DND-41 (cell line): ENCODE results near the gene HDAC8.
"Not testable (repeated sequence)": the region's sequence is repeated elsewhere in the genome, so short reads cannot be mapped to it uniquely, and the experiment has no call there.

Source experiments
- ATAC-seq: fragments of 200-7000 bp; cut with Tn5 transposase; 3 replicates; pipeline ENCODE4 v1.9.1; 2021; ENCODE audit warnings: low read depth; ENCODE audit not compliant: insufficient read depth
- DNase-seq: peaks from one replicate; pipeline ENCODE4 v3.0.0-alpha.2; 2020
- H2AFZ ChIP-seq: 2 replicates; pipeline ENCODE4 v1.6.0; 2012; ENCODE audit warnings: low read depth, low read length
- H3K27ac ChIP-seq: 2 replicates; pipeline ENCODE4 v1.5.1; 2012; ENCODE audit warnings: low read length, inconsistent platforms
- H3K27me3 ChIP-seq: fragments of 200-600 bp; sonication (generic); 2 replicates; pipeline ENCODE4 v1.6.0; 2012; ENCODE audit warnings: low read length, mild to moderate bottlenecking, inconsistent platforms; ENCODE audit not compliant: insufficient read depth, poor library complexity
- H3K36me3 ChIP-seq: 2 replicates; pipeline ENCODE4 v1.5.1; 2012; ENCODE audit warnings: low read length, inconsistent platforms; ENCODE audit not compliant: insufficient read depth
- H3K4me1 ChIP-seq: 2 replicates; pipeline ENCODE4 v1.5.1; 2012; ENCODE audit warnings: mild to moderate bottlenecking, low read length; ENCODE audit not compliant: insufficient read depth
- H3K4me2 ChIP-seq: 2 replicates; pipeline ENCODE4 v1.6.0; 2012; ENCODE audit warnings: mild to moderate bottlenecking, moderate library complexity, low read length, inconsistent platforms; ENCODE audit not compliant: insufficient read depth
- H3K4me3 ChIP-seq, 2 experiments: fragments of 200-600 bp in 1 of 2; shearing (Covaris generic) in 1 of 2; 2 replicates each; pipeline ENCODE4 v1.5.1; 2012 to 2016; ENCODE audit warnings: inconsistent platforms in 2 of 2, low read length in 2 of 2, mild to moderate bottlenecking in 2 of 2, low read depth in 1 of 2, moderate library complexity in 1 of 2
- H3K79me2 ChIP-seq: 2 replicates; pipeline ENCODE4 v1.6.0; 2012; ENCODE audit warnings: low read length, inconsistent platforms; ENCODE audit not compliant: insufficient read depth
- H3K9ac ChIP-seq: 2 replicates; pipeline ENCODE4 v1.6.0; 2012; ENCODE audit warnings: low read depth, mild to moderate bottlenecking, inconsistent platforms, low read length, moderate library complexity
- H3K9me3 ChIP-seq: 2 replicates; pipeline ENCODE4 v1.5.1; 2012; ENCODE audit warnings: low read length, moderate library complexity, mild to moderate bottlenecking, inconsistent platforms; ENCODE audit not compliant: insufficient read depth, severe bottlenecking
- H4K20me1 ChIP-seq: 2 replicates; pipeline ENCODE4 v1.6.0; 2012; ENCODE audit warnings: low read length; ENCODE audit not compliant: insufficient read depth
- EZH2 ChIP-seq: IDR thresholded peaks from 3 replicates; pipeline ENCODE4 v1.6.1; 2012; ENCODE audit warnings: borderline replicate concordance, low read depth, mild to moderate bottlenecking, moderate library complexity, low read length, inconsistent platforms; ENCODE audit not compliant: severe bottlenecking
- TF ChIP-seq, protein P1 (sequence below): IDR thresholded peaks from 2 replicates; pipeline ENCODE4 v1.5.1; 2012; ENCODE audit warnings: borderline replicate concordance, low read length, moderate library complexity, mild to moderate bottlenecking; ENCODE audit not compliant: poor library complexity, severe bottlenecking; ENCODE audit errors: extremely low read depth

Gene HDAC8

DNA sequence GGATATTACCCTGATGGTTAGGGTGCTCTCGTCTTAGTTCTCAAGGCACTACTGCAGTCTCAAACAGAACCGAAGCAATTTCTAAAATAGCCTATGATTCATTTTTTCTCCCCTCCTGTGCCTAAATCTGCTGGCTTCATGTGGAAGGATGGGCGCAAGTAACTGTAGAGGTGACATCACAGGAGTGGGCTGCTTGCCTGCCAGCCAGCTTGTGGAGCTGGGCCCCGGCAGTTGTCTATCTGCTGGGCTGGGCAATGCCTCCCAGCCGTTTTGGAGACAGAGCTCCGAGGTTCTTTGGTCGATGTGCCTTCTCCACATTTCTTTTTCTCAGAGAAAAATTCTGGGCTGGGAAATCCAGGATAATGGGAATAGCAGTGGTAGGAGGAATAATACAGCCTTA lies 232.6 kb downstream of the HDAC8 start:
- no peaks in the 10 kb centered on the region for H3K27me3 ChIP-seq
- no peak overlapping the region for H2AFZ ChIP-seq
- H3K9me3 ChIP-seq, result no peaks in the 10 kb centered on the region
- H3K9ac ChIP-seq, result no peak overlapping the region
- H4K20me1 ChIP-seq, result no peaks in the 10 kb centered on the region
- no peak for ATAC-seq
- no peak overlapping the region for H3K4me2 ChIP-seq
- H3K36me3 ChIP-seq, result no peaks in the 10 kb centered on the region; the same call in 1 of the 2 replicates
- no peaks in the 10 kb centered on the region for H3K4me1 ChIP-seq
- no peak overlapping the region for H3K4me3 ChIP-seq
- no peaks in the 10 kb centered on the region for H3K79me2 ChIP-seq
- DNase-seq, result no peak
- H3K27ac ChIP-seq, result no peak overlapping the region
- TF ChIP-seq EZH2, result no peak

GRCh38 chrX:72330131-72330530 lies 242.5 kb downstream of the HDAC8 start:
- H3K4me2 ChIP-seq, result no peak overlapping the region
- no peaks in the 10 kb centered on the region for H3K79me2 ChIP-seq
- no peak overlapping the region for H3K9ac ChIP-seq
- DNase-seq, result no peak
- no peaks in the 10 kb centered on the region for H4K20me1 ChIP-seq
- no peak overlapping the region for H2AFZ ChIP-seq
- no peaks in the 10 kb centered on the region for H3K4me1 ChIP-seq
- H3K4me3 ChIP-seq, result no peak overlapping the region
- H3K36me3 ChIP-seq, result no peaks in the 10 kb centered on the region
- no peaks in the 10 kb centered on the region for H3K9me3 ChIP-seq
- no peaks in the 10 kb centered on the region for H3K27me3 ChIP-seq
- ATAC-seq, result no peak
- no peak overlapping the region for H3K27ac ChIP-seq
- TF ChIP-seq, protein P1, sequence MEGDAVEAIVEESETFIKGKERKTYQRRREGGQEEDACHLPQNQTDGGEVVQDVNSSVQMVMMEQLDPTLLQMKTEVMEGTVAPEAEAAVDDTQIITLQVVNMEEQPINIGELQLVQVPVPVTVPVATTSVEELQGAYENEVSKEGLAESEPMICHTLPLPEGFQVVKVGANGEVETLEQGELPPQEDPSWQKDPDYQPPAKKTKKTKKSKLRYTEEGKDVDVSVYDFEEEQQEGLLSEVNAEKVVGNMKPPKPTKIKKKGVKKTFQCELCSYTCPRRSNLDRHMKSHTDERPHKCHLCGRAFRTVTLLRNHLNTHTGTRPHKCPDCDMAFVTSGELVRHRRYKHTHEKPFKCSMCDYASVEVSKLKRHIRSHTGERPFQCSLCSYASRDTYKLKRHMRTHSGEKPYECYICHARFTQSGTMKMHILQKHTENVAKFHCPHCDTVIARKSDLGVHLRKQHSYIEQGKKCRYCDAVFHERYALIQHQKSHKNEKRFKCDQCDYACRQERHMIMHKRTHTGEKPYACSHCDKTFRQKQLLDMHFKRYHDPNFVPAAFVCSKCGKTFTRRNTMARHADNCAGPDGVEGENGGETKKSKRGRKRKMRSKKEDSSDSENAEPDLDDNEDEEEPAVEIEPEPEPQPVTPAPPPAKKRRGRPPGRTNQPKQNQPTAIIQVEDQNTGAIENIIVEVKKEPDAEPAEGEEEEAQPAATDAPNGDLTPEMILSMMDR, result no peak
- no peak for TF ChIP-seq EZH2

- Histone ChIP-seq H3K79me2 (no peaks in the 10 kb centered on the region), H3K4me1 (no peaks in the 10 kb centered on the region)
- ATAC-seq, result no peak
Observed at GRCh38 chrX:72326605-72327300, 245.9 kb downstream of the HDAC8 start.

DNA sequence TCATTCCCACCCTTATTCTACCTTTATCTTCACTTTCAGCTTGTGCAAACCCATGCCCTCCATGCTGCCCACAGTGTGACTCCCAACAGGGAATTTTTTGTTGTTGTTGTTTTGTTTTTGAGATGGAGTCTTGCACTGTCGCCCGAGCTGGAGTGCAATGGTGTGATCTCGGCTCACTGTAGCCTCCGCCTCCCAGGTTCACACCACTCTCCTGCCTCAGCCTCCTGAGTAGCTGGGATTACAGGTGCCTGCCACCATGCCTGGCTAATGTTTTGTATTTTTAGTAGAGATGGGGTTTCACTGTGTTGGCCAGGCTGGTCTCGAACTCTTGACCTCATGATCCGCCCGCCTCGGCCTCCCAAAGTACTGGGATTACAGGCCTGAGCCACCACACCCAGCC lies 253.0 kb downstream of the HDAC8 start:
- H2AFZ ChIP-seq, H3K36me3 ChIP-seq, H3K4me3 ChIP-seq, H3K27ac ChIP-seq, H3K9me3 ChIP-seq, H3K79me2 ChIP-seq, H4K20me1 ChIP-seq, DNase-seq, H3K4me1 ChIP-seq, H3K27me3 ChIP-seq, H3K9ac ChIP-seq, H3K4me2 ChIP-seq, ATAC-seq: not testable (repeated sequence)

More at GRCh38 chrX:72326605-72327300, 245.9 kb downstream of the HDAC8 start:
- Histone ChIP-seq H3K27ac (no peak overlapping the region), H3K9ac (no peak overlapping the region), H3K9me3 (no peaks in the 10 kb centered on the region), H2AFZ (no peak overlapping the region), H3K36me3 (no peaks in the 10 kb centered on the region), H3K4me3 (no peak overlapping the region), H4K20me1 (no peaks in the 10 kb centered on the region), H3K4me2 (no peak overlapping the region), H3K27me3 (no peaks in the 10 kb centered on the region)
- TF ChIP-seq, protein P1, result no peak
- TF ChIP-seq EZH2, result no peak
- DNase-seq, result no peak
